B cell (primary cell): ENCODE results near the gene MAP4K2.

Experiments used
- EZH2 ChIP-seq: IDR thresholded peaks from 2 replicates; pipeline ENCODE4 v1.6.1; 2012; ENCODE audit warnings: borderline replicate concordance, low read depth, mild to moderate bottlenecking, moderate library complexity, low read length; ENCODE audit not compliant: insufficient read depth, poor library complexity, severe bottlenecking
- TF ChIP-seq, protein P1 (sequence below): fragments of 200-600 bp; IDR thresholded peaks from one replicate; pipeline ENCODE4 v1.8.0; 2022; ENCODE audit warnings: antibody characterized with exemption, mild to moderate bottlenecking

DNA sequence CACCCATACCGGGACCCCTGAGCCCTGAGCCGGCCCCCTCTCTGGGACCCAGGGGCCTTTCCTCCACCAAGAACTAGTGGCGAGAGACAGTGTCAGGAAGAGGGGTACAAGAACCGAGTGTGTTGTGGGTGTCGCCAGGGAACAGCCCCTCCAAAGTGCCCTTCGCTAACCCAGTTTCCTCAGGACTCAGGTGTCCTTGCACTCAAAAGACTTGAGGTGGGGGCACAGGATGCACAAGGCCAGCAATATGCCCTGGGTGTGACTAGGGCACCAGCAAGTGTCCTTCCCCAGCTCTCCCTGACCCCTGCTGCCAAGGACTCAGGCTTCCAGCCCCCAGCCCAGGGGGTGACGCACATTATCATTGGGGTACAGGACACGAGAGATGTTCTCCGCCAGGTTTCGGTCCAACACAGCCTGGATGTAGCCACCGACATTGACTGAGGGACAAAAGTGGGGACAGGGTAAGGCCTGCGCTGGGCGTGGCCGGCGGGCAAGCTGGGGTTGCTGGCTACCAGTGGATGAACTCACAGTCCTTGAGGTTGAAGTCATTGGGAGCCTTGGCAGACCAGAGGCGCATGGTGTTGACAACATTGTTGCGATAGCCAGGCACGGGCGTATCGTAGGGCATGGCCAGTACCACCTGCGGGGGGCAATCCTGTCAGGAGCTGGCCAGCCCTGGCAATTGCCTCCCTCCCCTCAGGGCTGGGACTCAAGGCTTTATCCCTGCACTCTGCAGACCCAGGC is 47.9 kb downstream of the MAP4K2 start:
- TF ChIP-seq, protein P1, sequence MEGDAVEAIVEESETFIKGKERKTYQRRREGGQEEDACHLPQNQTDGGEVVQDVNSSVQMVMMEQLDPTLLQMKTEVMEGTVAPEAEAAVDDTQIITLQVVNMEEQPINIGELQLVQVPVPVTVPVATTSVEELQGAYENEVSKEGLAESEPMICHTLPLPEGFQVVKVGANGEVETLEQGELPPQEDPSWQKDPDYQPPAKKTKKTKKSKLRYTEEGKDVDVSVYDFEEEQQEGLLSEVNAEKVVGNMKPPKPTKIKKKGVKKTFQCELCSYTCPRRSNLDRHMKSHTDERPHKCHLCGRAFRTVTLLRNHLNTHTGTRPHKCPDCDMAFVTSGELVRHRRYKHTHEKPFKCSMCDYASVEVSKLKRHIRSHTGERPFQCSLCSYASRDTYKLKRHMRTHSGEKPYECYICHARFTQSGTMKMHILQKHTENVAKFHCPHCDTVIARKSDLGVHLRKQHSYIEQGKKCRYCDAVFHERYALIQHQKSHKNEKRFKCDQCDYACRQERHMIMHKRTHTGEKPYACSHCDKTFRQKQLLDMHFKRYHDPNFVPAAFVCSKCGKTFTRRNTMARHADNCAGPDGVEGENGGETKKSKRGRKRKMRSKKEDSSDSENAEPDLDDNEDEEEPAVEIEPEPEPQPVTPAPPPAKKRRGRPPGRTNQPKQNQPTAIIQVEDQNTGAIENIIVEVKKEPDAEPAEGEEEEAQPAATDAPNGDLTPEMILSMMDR: no peak
- TF ChIP-seq EZH2: no peak
